EH (cell line): Measurements from ENCODE around the gene AKT3.
"Not testable (repeated sequence)": the region's sequence is repeated elsewhere in the genome, so short reads cannot be mapped to it uniquely, and the experiment has no call there.

Experiments
- DNase-seq: peaks from one replicate; pipeline ENCODE4 v3.0.0-alpha.2; 2015; ENCODE audit warnings: low read depth

AKT3 gene

DNA sequence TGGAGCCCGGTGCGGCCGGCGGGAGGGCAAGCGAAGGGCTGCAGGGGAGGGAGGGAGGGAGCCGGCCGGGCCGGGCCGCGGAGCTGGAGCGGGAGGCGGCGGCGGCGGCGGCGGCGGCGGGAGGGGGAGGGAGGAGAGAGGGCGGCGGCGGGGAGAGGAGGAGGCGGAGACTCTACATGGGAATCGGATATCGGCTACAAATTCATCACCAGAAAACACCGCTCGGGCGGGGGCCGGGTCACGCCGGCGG lies at the start of gene AKT3:
AKT3 (minus strand) TSS at position 42 of the 250 bp plus-strand sequence. CDS start 7,073 bp downstream, outside the sequence.
- DNase-seq, result peak; percentile 91

DNA sequence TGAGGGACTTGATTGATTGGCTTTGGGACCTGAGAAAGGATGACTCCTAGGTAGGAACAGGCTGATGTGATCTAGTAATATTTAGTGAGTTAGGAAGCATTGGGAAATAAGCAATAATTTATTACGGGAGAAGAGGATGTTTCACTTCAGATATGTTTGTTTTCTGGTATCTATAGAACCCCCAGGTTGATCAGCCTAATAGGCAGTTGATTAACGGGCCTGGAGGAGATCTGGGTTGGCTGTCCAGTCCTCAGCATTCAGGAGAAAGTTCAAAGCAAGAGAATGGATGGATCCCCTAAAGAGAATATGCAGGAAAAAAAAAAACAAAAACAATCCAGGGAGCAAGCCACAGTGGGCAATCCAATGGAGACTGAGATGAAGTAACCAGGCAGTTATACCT lies 48.2 kb upstream of the AKT3 start:
- DNase-seq, result no peak

DNA sequence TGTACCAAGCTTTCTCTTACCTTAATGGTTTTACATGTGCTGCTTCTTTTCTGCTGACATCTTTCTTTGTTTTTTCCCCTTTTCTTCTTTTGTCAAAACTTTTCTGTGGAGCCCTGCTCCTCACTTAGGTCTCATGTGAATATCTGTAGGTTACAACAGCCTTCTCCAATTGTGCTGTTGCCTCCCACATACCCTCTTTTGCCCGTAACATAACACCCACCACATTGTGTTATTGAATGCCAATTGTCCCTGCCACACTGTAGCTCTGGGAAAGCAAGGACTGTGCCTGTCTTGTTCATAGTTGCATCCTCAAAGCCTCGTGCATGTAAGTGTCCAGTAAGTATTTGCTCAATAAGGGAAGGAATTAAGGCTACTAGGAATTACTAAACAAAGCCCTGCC lies 46.3 kb upstream of the AKT3 start:
- no peak for DNase-seq

DNA sequence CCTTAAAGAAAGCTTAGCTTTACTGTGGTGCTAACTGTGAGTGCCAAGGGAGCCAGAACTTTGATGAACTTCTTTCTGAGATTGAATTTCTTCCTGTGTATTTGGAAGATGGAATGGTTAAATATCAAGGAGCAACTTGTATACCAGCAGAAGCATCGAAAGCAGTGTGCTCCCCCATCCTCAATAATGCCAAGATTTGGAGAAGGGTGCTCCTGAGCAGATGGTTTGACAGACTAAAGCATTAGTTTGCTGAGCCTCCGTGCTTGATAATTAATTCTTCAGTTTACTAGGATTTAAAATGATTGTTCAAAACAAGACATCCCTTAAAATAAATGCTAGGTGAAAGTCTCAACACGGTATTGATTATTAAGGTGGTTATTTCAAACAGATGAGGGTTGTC lies 42.4 kb upstream of the AKT3 start:
- DNase-seq, result no peak

DNA sequence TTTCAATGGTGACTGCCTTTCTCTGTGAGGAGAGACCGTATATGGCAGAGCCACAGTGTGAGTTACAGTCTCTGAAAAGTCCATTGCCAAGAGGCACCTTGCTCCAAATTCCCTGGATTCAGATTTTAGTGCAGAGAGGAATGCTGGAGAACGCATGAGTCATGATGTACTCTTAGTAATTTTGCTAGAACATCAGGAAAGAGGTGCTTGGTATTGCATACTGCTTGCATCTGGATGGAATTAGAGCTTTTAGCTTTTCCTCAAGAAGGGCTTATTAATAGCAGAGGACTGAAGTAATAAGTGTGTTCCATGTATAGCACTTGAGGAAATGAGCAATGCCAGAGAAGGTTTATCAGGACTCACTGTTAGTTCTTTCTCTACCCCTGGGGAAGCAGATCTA lies 40.5 kb upstream of the AKT3 start:
- DNase-seq, result peak; percentile 91

DNA sequence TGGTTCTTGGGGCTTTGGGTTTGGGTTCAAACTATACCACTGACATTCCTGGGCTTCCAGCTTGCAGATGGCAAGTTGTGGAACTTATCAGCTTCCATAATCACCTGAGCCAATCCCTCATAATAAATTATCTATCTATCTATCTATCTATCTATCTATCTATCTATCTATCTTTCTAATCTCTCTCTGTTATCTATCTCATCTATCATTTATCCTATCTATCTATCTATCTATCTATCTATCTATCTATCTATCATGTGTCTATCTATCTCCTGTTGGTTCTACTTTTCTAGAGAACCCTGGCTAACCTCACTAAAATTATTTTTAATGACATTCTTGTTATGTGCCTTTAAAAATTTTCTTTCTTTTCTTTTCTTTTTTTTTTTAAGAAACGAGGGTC lies 35.8 kb upstream of the AKT3 start:
- DNase-seq, result no peak

DNA sequence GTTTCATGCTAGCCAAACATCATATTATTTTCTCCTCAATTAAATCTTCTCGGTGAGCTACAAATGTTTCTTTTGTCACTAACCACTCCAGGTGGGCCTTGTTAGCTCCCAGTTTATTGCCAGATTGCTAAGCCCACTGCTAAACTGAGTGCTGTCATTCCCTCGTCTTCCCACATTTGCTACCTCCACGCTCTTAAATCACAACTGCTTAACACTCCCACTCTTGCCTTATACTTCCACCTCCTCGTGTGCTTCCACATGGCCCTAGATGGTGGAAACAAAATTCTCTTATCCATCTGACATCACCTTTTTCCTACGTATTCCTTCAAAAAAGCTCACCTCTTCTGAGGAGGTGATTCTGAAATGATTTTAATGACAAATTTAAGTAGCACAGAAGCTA lies 34.6 kb upstream of the AKT3 start:
- no peak for DNase-seq

DNA sequence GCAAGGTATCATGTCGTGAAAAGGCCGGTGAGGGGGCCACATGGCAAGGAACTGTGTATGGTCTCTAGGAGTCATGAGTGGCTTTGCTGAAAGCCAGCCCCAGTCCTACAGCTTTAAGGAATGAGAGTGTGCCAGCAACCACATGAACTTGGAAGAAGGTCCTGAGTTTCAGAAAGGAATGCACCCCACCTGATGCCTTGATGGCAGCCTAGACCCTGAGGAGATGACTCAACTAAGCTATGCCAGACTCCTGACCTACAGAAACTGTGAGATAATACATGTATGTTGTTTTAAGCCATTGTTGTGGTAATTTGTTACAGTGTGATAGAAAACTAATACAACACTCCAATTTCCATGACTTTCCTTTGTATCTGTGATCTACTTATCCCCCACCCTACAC lies 33.5 kb upstream of the AKT3 start:
- peak; percentile 70 for DNase-seq

DNA sequence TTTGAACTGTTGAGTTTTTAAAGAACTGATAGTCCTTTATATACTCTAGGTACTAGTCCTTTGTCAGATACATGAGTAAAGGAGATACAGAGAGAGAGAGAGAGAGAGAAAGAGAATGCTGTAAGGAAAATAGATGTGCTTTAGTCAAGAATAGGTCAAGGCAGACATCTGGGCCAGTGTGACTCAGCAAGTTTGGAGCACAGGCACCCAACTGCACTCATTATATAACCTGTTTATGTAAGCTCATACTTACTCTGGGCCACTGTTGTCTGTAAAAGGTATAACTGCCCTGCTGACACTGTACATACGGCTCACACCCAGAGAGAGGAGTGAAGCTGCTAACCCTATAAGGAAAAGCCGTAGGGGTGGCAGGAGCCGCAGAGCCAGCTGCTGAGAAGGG lies 32.2 kb upstream of the AKT3 start:
- DNase-seq, result peak; percentile 70

DNA sequence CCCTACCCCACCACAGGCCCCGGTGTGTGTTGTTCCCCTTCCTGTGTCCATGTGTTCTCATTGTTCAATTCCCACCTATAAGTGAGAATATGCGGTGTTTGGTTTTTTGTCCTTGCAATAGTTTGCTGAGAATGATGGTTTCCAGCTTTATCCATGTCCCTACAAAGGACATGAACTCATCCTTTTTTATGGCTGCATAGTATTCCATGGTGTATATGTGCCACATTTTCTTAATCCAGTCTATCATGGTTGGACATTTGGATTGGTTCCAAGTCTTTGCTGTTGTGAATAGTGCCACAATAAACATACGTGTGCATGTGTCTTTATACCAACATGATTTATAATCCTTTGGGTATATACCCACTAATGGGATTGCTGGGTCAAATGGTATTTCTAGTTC lies 27.0 kb upstream of the AKT3 start:
- not testable (repeated sequence) for DNase-seq

DNA sequence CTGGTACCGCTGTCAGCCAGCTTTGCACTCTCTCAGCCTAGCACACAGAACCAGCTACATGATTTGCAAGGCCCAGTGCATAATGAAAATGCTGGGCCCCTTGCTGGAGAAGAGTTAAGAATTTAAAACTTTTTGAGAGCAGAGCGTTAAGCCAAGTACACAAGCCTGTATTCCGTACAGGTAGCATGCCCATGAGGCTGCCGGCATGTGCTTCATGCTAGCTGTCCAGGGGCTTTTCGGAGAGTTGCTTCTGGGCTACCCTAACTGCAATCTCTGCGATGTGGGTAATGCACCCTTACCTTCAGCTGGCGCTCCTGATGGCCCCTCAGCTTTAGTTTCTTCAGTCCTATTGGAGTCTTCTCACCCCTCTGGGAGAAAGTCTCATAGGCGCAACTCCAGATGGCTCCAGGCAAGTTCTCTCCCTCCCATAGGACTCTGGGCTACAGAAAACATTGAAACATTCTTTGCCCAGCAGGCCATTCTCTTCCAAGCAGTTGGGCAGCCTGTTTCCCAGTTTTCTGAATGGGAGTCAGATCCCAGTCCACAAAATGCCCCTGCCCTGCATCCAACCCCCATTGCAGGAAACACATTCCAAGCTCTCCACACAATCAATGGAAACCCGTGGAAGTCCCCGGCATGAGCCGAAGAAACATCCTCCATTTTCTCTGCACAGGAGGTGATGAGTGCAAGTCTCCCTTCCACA lies 5.7 kb upstream of the AKT3 start:
- no peak for DNase-seq

DNA sequence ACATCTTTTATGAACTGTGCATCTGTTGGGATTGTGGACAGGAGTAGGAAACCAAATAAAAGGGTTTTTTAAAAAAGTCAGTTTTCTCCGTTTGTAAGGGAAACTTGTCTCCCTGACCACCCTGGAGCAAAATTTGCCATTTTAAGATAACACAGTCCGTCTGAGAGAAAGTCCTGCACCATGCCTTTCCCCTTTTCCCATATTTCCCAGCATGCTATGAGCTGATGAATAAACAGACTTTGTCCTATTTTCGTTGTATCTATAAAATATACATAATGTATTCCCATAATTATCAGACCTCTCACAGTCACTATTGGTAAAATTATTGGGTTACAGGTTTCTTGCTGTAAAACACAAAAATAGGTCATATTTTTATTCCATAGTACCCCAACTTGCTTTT lies 1.7 kb upstream of the AKT3 start:
- DNase-seq, result no peak

DNA sequence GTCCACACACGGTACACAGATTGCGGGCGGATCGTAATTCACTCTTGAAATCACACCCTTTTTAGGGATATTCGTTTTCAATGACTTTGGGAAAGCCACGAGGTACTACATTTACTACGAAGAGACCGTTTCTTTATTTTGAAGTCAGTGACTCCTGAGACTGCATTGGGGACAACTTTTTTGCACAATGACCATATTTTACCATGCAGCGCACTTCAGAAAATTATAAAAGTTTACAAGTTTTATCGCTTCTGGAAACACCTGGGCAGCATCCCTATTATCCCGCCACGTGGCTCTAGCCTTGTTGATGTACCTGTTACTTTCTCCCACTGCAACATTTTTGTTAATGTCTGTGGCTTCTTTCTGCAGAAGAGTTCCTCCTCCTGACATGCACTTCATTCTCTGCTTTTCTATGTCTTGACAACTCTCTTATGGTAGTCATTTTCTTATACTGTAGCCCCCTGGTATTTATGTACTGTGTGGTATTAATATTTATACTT lies 1.3 kb upstream of the AKT3 start:
- DNase-seq, result no peak

DNA sequence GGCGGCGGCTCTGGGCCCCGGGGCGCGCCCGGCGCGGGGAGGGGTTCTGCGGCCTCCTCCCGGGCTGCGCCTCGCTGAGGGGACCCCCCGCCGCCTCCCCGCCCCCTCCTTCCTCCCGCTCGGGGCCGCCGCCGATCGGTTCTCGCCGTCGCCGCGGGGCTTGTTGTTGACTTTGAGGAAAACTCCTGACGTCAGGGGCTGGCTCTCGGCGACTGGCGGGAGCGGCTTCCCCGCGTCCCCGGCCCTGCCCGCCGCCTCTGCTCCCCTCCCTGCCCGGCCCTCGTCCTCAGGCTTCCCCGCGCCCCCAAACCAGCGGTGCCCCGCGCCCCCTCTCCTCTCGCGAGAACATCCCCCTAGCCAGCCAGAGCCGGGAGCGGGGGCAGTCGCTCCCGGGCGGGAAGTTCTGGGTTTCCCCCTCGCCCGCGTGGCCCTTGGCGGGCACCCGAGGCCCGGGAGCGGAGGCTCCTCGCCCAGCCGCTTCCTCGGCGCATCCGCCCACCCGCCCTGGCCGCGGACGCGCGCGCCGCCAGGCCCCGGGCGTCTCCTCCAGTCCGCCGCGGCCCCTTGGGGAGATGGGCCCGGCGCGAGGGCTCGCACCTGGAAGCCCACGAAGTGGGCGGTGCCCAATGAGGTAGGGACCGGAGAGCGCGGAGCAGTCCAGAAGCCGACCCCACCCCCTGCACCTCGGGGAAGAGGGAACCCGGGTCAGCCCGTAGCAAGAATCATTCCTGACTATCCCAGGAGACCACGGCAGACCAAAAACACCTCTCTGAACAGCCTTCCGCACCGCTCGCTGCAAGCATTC lies 611 bp upstream of the AKT3 start:
- DNase-seq, result peak; percentile 82

DNA sequence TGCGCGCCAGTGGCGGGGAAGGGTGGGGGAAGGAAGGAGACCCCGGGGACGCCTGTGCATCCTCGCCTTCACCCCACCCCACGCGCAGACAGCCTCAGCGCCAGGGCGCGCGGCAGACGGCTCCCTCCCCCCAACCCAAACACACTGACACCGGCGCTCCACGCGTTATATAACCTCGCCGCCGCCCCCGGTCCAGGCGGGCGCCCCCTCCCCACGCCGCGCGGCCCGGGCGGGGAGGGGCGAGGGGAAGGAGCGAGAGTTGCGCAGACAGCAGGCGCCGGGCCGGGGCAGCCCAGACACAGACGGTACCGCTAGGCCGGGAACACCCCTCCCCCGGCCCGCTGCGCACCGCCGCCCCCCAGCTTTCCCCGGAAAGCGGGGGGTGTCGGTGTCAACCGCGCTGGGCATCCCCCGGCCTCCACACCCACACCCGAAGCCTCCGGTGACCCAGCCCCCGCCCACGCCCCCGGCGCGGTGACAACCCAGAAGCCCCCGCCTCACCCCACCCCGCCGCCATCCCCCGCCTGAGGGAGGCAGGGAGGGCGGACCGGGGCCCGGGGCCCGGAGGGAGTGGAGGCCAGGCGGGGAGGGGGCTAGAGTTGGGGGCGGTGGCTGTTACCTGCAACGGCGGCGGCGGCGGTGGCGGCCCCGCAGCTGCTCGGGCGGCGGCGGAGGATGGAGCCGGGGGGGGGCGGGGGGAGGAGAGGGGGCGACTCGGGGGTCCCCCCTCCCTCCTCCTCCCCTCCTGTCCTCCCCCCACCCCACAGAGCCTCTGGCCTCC lies 432 bp downstream of the AKT3 start:
- DNase-seq, result no peak

DNA sequence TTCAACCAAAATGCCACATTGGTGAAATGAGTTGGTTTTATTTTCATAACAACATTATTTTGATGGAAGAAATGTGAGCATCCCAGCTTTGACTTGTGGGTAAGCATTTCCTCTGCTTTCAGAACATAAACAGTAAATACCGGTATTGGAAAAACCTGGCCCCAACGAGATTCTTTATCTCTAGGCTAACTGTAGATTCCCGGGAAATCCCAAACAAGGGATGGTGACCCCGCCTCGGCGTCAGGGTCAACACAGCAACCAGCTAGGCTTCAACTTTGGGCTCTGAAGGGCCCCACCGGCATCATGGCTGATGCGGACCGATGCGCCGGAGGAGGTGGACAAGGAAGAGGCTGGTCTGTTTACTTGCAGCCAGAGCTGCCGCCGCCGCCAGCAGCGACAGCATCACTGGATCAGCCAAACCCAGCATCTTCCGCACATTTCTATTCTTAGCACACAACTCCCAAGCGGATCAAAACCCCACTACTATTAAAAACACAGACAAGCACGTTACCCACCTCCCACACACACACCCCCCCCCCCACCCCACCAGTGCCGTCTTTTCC lies 1.1 kb downstream of the AKT3 start:
- peak; percentile 84 for DNase-seq

DNA sequence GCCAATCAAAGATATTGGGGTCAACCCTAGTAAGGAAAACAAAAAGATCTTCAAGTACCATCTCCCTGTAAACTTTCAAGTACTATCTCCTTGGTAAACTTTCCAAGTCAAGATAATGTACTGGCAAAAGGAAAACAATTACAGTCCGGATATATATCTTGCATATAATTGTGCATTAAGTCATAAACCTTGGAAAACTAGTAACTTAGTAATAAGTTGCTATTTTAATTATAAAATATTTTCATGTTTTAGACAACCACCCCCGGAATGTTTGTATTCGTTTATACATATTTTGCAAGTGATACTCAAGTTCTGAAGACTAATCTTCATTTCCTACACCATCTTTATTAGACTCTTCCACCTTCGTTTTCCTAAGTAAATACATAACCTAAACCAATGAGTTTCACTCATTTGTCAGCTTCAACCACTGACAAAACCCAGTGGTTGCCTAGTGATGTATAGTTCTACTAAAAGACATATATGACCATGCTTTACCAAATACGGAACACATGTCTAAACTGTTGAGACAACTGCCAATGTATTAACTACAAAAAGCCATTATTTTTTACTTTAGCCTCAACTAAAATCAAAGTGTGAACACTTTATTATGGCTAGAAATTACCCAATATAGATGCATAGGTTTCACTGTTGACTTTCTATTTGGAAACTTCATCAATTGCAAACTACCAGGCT lies 1.7 kb downstream of the AKT3 start:
- DNase-seq, result no peak

DNA sequence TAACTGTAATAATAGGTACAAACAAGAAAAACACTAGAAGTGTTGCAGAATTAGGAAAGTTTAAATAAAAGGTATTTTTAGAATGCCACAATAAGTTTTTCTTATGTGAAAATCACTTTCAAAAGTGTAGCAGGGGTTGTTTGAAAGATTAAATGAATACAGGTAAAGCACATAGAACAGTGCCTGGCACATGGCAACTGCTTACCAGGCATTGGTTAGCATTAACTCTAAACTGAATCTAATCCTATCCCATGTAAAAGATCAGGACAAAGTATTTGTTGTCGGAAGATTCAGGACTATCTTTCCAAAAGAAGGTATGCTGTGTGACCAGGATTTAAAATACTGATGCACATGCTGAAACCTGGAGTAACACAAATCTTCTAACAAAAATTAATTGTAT lies 3.3 kb downstream of the AKT3 start:
- DNase-seq, result no peak

DNA sequence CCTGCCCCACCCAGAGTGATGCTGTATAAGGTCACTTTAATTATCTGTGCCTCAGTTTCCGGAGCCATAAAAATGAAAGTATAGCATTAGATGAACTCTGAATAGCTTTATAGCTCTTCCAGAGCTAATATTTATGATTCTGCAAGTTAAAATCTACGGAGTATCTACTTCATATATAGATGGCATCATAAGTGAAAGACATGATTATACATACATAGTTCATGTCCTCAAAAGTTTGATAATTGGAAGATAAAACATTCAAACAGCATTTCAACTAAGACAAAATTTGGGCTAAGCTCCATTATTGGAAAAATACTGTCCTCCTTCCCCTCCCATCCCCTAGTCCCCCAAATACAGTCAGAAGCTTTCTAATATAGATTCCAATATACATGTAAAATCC lies 4.2 kb downstream of the AKT3 start:
- no peak for DNase-seq

DNA sequence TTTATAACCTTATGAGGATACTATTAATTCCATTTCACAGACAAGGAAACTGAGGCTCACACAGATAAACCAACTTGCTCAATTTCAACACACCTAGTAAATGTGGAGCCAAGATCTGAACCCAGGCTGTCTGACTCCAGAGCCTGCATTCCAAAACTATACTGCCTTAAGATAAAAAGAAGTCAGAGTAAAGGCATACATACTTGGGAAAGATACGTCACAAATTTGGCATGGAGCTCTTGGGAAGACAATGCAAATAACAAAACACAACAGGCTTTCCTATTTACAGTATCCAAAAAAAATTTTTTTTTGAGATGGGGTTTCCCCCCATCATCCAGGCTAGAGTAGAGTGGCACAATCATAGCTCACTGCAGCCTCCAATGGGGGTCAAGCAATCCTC lies 5.9 kb downstream of the AKT3 start:
- no peak for DNase-seq

DNA sequence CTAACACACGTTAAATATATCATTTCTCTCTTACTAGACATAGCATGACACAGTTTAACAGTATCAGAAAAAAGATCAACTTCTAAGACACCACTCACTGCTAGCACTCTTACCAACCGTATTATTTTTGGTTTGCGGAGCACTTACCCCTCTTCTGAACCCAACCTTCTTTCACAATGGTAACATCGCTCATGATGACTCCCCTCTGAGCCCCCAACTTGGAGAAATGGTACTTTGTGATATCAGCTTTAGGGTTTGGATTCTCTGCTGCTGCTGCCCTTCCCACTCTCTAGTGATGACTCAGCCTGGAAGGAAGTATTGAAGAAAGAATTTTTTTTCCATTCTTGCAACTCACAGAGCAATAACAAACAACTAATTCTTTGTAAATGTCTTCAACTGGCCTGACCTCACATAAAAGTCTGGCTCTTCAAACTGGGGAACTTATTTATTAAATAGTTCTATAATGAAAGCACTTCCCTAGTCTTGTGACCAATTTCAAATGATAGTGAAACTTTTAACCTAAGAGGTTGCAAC lies 7.0 kb downstream of the AKT3 start:
- DNase-seq, result peak; percentile 91

DNA sequence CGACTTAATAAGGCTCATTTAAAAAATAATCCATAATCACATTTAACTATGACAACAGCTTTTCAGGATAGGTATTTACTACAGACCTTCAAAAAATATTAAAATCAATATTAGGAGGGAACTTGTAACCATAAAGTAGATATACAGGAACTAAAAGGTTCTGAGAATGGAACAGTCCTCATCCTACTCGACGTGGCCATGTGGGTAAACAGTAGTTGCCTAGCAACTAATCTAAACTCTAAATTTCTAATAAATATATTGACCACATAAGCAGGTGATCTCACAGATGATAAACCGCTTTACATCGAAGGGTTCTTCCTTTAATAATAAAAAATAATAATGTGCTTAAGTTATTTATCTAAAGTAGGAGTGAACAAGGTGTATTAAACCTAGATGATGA lies 7.9 kb downstream of the AKT3 start:
- DNase-seq, result no peak
